Epithelial cell of esophagus (primary cell): ENCODE results near the gene PPM1N.

ENCODE experiments used
- DNase-seq: peaks from one replicate; pipeline ENCODE4 v3.0.0; 2010; ENCODE audit warnings: low read depth
- H3K4me3 ChIP-seq: 2 replicates; pipeline ENCODE4 v1.5.1; 2011; ENCODE audit warnings: mild to moderate bottlenecking, low read length, control low read depth
- CTCF ChIP-seq: IDR thresholded peaks from 2 replicates; pipeline ENCODE4 v1.5.1; 2011; ENCODE audit warnings: low read depth, mild to moderate bottlenecking, low read length, control low read depth, inconsistent platforms; ENCODE audit not compliant: insufficient read depth; ENCODE audit errors: missing control alignments

The PPM1N gene

GRCh38 chr19:45515807-45516401, 17.7 kb downstream of the PPM1N start:
- DNase-seq, result no peak
- no peak overlapping the region for H3K4me3 ChIP-seq
- no peak for TF ChIP-seq CTCF

GRCh38 chr19:45517238-45517637, 19.0 kb downstream of the PPM1N start:
- H3K4me3 ChIP-seq, result no peak overlapping the region
- no peak for DNase-seq
- TF ChIP-seq CTCF, result no peak

GRCh38 chr19:45517641-45518468, 19.6 kb downstream of the PPM1N start:
- DNase-seq, result no peak
- no peak overlapping the region for H3K4me3 ChIP-seq
- no peak for TF ChIP-seq CTCF

- no peak overlapping the region for H3K4me3 ChIP-seq
- DNase-seq, result no peak
- TF ChIP-seq CTCF, result no peak
These were observed 20.2 kb downstream of the PPM1N start for GRCh38 chr19:45518469-45518826.

- TF ChIP-seq CTCF, result no peak
- H3K4me3 ChIP-seq, result no peak overlapping the region
- DNase-seq, result no peak
These were observed 24.0 kb downstream of the PPM1N start for GRCh38 chr19:45522010-45522941.

- DNase-seq, result peak; percentile 85
- no peak overlapping the region for H3K4me3 ChIP-seq
- peak; percentile 91 for TF ChIP-seq CTCF
These were observed 25.5 kb downstream of the PPM1N start for GRCh38 chr19:45523642-45524256.
